ENCODE data around the gene KDM2A.
"Not testable (repeated sequence)": the region's sequence is repeated elsewhere in the genome, so short reads cannot be mapped to it uniquely, and the experiment has no call there.

The KDM2A gene

DNA sequence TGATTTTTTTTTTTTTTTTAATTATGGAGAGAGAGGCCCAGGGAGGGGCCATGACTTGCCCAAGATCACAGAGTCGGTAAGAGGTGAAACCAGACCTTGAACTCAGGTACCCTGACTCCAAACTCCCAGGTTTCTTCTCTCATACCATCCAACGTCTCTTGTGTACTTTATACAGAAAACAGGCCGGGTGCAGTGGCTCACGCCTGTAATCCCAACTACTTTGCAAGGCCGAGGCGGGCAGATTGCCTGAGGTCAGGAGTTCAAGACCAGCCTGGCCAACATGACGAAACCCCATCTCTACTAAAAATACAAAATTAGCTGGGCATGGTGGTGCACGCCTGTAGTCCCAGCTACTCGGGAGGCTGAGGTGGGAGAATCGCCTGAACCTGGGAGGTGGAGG lies 11.8 kb downstream of the KDM2A start:
- not testable (repeated sequence) for H3K27me3 ChIP-seq (ENCODE audit: control insufficient read depth in 1 of 2, insufficient read depth in 1 of 2, low read length in 2 of 2); H2AFZ ChIP-seq (ENCODE audit: low read depth, low read length); H3K27ac ChIP-seq (ENCODE audit: low read length, poor library complexity, severe bottlenecking); H3K14ac ChIP-seq (ENCODE audit: low read length in 2 of 2); H3K23ac ChIP-seq (ENCODE audit: low read length in 2 of 2); H2BK12ac ChIP-seq (ENCODE audit: low read length in 2 of 2); H3K18ac ChIP-seq (ENCODE audit: low read depth in 1 of 2, low read length in 2 of 2); H2BK5ac ChIP-seq (ENCODE audit: low read depth, low read length, poor library complexity, severe bottlenecking); H2BK120ac ChIP-seq (ENCODE audit: low read depth, low read length); H2AK5ac ChIP-seq (ENCODE audit: low read length, severe bottlenecking); H4K91ac ChIP-seq (ENCODE audit: low read length); H3K4me2 ChIP-seq (ENCODE audit: low read length, poor library complexity, severe bottlenecking); H3K4me1 ChIP-seq (ENCODE audit: control insufficient read depth, insufficient read depth, low read depth, low read length); H3K4me3 ChIP-seq (ENCODE audit: insufficient read depth in 1 of 2, low read depth in 1 of 2, low read length in 2 of 2); DNase-seq; H3K9me3 ChIP-seq (ENCODE audit: control insufficient read depth, low read length); H3K9ac ChIP-seq (ENCODE audit: low read length); H4K8ac ChIP-seq (ENCODE audit: low read length); H3K79me1 ChIP-seq (replicated peaks; ENCODE audit: low read length, poor library complexity, severe bottlenecking); H3K4ac ChIP-seq (ENCODE audit: low read depth in 1 of 2, low read length in 2 of 2); H2BK15ac ChIP-seq (ENCODE audit: low read depth, poor library complexity, severe bottlenecking)
- H3K36me3 ChIP-seq (ENCODE audit: control insufficient read depth in 1 of 2, insufficient read depth in 2 of 2, low read depth in 1 of 2, low read length in 2 of 2): peaks cover 29 to 66% of the 10 kb centered on the region in 2 experiments
- 94% methylated on average over 9 of the region's 10 CpGs for WGBS

DNA sequence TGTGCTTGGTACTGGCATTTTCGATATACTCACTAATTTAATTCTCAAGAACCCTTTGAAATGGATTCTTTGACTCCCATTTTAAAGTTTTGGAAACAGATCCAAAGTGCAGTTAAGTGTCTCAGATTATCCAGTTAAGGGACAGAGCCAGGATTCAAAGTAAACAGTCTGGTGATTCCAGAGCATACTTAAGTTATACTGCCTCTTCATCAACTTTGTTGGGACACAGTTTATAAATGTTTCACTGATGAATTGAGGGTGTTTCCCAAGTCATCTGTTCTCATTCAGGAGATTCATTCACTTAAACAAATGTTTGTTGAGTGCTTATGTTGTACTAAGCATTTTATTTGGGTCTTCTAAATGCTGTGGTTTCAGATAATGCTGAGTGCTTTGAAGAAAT lies 17.1 kb downstream of the KDM2A start:
- no CpG with 5 or more reads among the region's 1 CpG for WGBS
- H2BK15ac ChIP-seq (ENCODE audit: low read depth, poor library complexity, severe bottlenecking): no peak overlapping the region
- H3K14ac ChIP-seq (ENCODE audit: low read length in 2 of 2): no peak overlapping the region
- peaks cover 14% of the 10 kb centered on the region for H3K79me1 ChIP-seq (replicated peaks; ENCODE audit: low read length, poor library complexity, severe bottlenecking)
- H3K4ac ChIP-seq (ENCODE audit: low read depth in 1 of 2, low read length in 2 of 2): no peak overlapping the region
- H3K36me3 ChIP-seq (ENCODE audit: control insufficient read depth in 1 of 2, insufficient read depth in 2 of 2, low read depth in 1 of 2, low read length in 2 of 2): peaks cover 32 to 85% of the 10 kb centered on the region in 2 experiments
- H3K4me1 ChIP-seq (ENCODE audit: control insufficient read depth, insufficient read depth, low read depth, low read length): peaks cover 3% of the 10 kb centered on the region
- H2BK120ac ChIP-seq (ENCODE audit: low read depth, low read length): no peak overlapping the region
- no peak overlapping the region for H2BK12ac ChIP-seq (ENCODE audit: low read length in 2 of 2)
- no peak overlapping the region for H3K18ac ChIP-seq (ENCODE audit: low read depth in 1 of 2, low read length in 2 of 2)
- H2AFZ ChIP-seq (ENCODE audit: low read depth, low read length): no peak overlapping the region
- H3K9ac ChIP-seq (ENCODE audit: low read length): no peak overlapping the region
- H3K23ac ChIP-seq (ENCODE audit: low read length in 2 of 2): no peak overlapping the region
- no peak overlapping the region for H3K4me3 ChIP-seq (ENCODE audit: insufficient read depth in 1 of 2, low read depth in 1 of 2, low read length in 2 of 2)
- H3K27ac ChIP-seq (ENCODE audit: low read length, poor library complexity, severe bottlenecking): no peak overlapping the region
- no peak overlapping the region for H2BK5ac ChIP-seq (ENCODE audit: low read depth, low read length, poor library complexity, severe bottlenecking)
- H3K9me3 ChIP-seq (ENCODE audit: control insufficient read depth, low read length): no peaks in the 10 kb centered on the region
- H3K27me3 ChIP-seq (ENCODE audit: control insufficient read depth in 1 of 2, insufficient read depth in 1 of 2, low read length in 2 of 2): no peaks in the 10 kb centered on the region
- no peak overlapping the region for H4K91ac ChIP-seq (ENCODE audit: low read length)
- no peak overlapping the region for H3K4me2 ChIP-seq (ENCODE audit: low read length, poor library complexity, severe bottlenecking)
- DNase-seq: peak; percentile 38
- no peak overlapping the region for H2AK5ac ChIP-seq (ENCODE audit: low read length, severe bottlenecking)
- no peak overlapping the region for H4K8ac ChIP-seq (ENCODE audit: low read length)

DNA sequence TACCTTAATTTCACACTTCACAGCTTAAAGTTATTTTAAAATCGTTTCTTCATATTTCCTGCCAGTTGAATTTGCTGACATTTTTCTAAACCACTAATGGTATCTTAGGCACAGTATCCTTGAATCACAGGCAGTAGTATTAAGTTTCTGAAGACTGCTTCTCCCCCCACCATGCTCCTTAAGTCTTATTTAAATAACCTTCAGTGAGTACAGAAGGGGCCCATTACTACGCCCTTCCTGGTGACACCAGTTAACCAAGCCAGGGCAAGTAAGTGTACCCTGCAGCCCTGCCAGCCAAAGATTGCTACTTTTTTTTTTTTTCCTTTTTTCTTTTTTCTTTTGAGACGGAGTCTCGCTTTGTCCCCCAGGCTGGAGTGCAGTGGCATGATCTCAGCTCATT lies 19.9 kb downstream of the KDM2A start:
- H3K27ac ChIP-seq (ENCODE audit: low read length, poor library complexity, severe bottlenecking): no peak overlapping the region
- H3K4ac ChIP-seq (ENCODE audit: low read depth in 1 of 2, low read length in 2 of 2): no peak overlapping the region
- no peak overlapping the region for H3K18ac ChIP-seq (ENCODE audit: low read depth in 1 of 2, low read length in 2 of 2)
- no peak overlapping the region for H2BK15ac ChIP-seq (ENCODE audit: low read depth, poor library complexity, severe bottlenecking)
- no peak overlapping the region for H4K91ac ChIP-seq (ENCODE audit: low read length)
- no peak overlapping the region for H3K4me3 ChIP-seq (ENCODE audit: insufficient read depth in 1 of 2, low read depth in 1 of 2, low read length in 2 of 2)
- no peak for DNase-seq
- H3K23ac ChIP-seq (ENCODE audit: low read length in 2 of 2): no peak overlapping the region
- H3K79me1 ChIP-seq (replicated peaks; ENCODE audit: low read length, poor library complexity, severe bottlenecking): peaks cover 11% of the 10 kb centered on the region
- no peaks in the 10 kb centered on the region for H3K27me3 ChIP-seq (ENCODE audit: control insufficient read depth in 1 of 2, insufficient read depth in 1 of 2, low read length in 2 of 2)
- WGBS: over 99% methylated on average over 4 of the region's 4 CpGs
- H3K4me2 ChIP-seq (ENCODE audit: low read length, poor library complexity, severe bottlenecking): no peak overlapping the region
- H3K9ac ChIP-seq (ENCODE audit: low read length): no peak overlapping the region
- no peak overlapping the region for H2BK120ac ChIP-seq (ENCODE audit: low read depth, low read length)
- no peak overlapping the region for H2BK12ac ChIP-seq (ENCODE audit: low read length in 2 of 2)
- H3K36me3 ChIP-seq (ENCODE audit: control insufficient read depth in 1 of 2, insufficient read depth in 2 of 2, low read depth in 1 of 2, low read length in 2 of 2): peaks cover 27 to 78% of the 10 kb centered on the region in 2 experiments
- H2AFZ ChIP-seq (ENCODE audit: low read depth, low read length): no peak overlapping the region
- H3K9me3 ChIP-seq (ENCODE audit: control insufficient read depth, low read length): no peaks in the 10 kb centered on the region
- H2BK5ac ChIP-seq (ENCODE audit: low read depth, low read length, poor library complexity, severe bottlenecking): no peak overlapping the region
- no peak overlapping the region for H2AK5ac ChIP-seq (ENCODE audit: low read length, severe bottlenecking)
- H4K8ac ChIP-seq (ENCODE audit: low read length): no peak overlapping the region
- no peak overlapping the region for H3K14ac ChIP-seq (ENCODE audit: low read length in 2 of 2)
- H3K4me1 ChIP-seq (ENCODE audit: control insufficient read depth, insufficient read depth, low read depth, low read length): peaks cover 3% of the 10 kb centered on the region

DNA sequence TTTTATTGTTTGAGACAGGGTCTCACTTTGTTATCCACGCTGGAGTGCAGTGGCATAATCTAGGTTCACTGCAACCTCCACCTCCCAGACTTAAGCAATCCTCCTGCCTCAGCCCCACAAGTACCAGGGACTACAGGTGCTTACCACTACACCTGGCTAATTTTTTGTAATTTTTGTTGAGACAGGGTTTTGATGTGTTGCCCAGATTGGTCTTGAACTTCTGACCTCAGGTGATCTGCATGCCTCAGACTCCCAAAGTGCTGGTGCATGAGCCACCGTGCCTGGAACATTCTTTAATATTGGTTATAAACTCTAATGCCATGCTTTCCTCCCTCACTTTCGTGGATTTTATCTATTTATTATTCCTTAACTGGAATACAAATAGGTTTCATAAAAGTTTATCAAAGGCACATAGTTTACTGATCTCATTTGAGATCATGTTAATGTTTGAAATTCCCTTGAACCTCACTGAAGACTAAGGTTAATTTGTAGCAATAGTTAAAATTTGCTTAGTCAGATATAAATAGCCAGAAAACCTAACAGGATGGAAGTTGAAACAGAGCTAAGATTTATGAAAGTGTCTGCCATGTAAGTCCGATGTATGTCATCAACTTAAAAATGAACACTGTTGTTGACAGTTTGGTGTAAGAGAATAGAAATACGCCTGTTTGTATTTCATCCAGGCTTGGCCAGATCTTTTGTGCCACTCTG lies 27.6 kb downstream of the KDM2A start:
- H2BK15ac ChIP-seq (ENCODE audit: low read depth, poor library complexity, severe bottlenecking): no peak overlapping the region
- no peak overlapping the region for H2AFZ ChIP-seq (ENCODE audit: low read depth, low read length)
- no peaks in the 10 kb centered on the region for H3K27me3 ChIP-seq (ENCODE audit: control insufficient read depth in 1 of 2, insufficient read depth in 1 of 2, low read length in 2 of 2)
- H3K79me1 ChIP-seq (replicated peaks; ENCODE audit: low read length, poor library complexity, severe bottlenecking): peaks cover 7% of the 10 kb centered on the region
- WGBS: 94% methylated on average over 2 of the region's 5 CpGs
- H3K36me3 ChIP-seq (ENCODE audit: control insufficient read depth in 1 of 2, insufficient read depth in 2 of 2, low read depth in 1 of 2, low read length in 2 of 2): peaks cover 23 to 55% of the 10 kb centered on the region in 2 experiments
- H3K27ac ChIP-seq (ENCODE audit: low read length, poor library complexity, severe bottlenecking): peak overlapping the region; percentile 28
- peaks cover 6% of the 10 kb centered on the region for H3K4me1 ChIP-seq (ENCODE audit: control insufficient read depth, insufficient read depth, low read depth, low read length)
- H2BK5ac ChIP-seq (ENCODE audit: low read depth, low read length, poor library complexity, severe bottlenecking): no peak overlapping the region
- no peak overlapping the region for H3K23ac ChIP-seq (ENCODE audit: low read length in 2 of 2)
- H4K91ac ChIP-seq (ENCODE audit: low read length): no peak overlapping the region
- H2BK120ac ChIP-seq (ENCODE audit: low read depth, low read length): no peak overlapping the region
- no peak overlapping the region for H3K4me2 ChIP-seq (ENCODE audit: low read length, poor library complexity, severe bottlenecking)
- no peak overlapping the region for H3K4me3 ChIP-seq (ENCODE audit: insufficient read depth in 1 of 2, low read depth in 1 of 2, low read length in 2 of 2)
- no peak overlapping the region for H4K8ac ChIP-seq (ENCODE audit: low read length)
- no peak for DNase-seq
- H3K9me3 ChIP-seq (ENCODE audit: control insufficient read depth, low read length): no peaks in the 10 kb centered on the region
- H3K4ac ChIP-seq (ENCODE audit: low read depth in 1 of 2, low read length in 2 of 2): no peak overlapping the region
- no peak overlapping the region for H2AK5ac ChIP-seq (ENCODE audit: low read length, severe bottlenecking)
- no peak overlapping the region for H3K14ac ChIP-seq (ENCODE audit: low read length in 2 of 2)
- no peak overlapping the region for H3K18ac ChIP-seq (ENCODE audit: low read depth in 1 of 2, low read length in 2 of 2)
- no peak overlapping the region for H2BK12ac ChIP-seq (ENCODE audit: low read length in 2 of 2)
- no peak overlapping the region for H3K9ac ChIP-seq (ENCODE audit: low read length)

All from mesenchymal stem cell (in vitro differentiated cells and primary cell).